ENCODE measurements around the gene NTM. TPM values are rescaled to one million over a fixed set of nuclear protein-coding genes. Genes with fewer than 3 reads are reported as not detected.
A peak's percentile ranks its signal among the peaks of the same experiment; 100 is the strongest.

The NTM gene
- total RNA-seq, 1 donor from 2014 or later = 4.3 TPM

DNA sequence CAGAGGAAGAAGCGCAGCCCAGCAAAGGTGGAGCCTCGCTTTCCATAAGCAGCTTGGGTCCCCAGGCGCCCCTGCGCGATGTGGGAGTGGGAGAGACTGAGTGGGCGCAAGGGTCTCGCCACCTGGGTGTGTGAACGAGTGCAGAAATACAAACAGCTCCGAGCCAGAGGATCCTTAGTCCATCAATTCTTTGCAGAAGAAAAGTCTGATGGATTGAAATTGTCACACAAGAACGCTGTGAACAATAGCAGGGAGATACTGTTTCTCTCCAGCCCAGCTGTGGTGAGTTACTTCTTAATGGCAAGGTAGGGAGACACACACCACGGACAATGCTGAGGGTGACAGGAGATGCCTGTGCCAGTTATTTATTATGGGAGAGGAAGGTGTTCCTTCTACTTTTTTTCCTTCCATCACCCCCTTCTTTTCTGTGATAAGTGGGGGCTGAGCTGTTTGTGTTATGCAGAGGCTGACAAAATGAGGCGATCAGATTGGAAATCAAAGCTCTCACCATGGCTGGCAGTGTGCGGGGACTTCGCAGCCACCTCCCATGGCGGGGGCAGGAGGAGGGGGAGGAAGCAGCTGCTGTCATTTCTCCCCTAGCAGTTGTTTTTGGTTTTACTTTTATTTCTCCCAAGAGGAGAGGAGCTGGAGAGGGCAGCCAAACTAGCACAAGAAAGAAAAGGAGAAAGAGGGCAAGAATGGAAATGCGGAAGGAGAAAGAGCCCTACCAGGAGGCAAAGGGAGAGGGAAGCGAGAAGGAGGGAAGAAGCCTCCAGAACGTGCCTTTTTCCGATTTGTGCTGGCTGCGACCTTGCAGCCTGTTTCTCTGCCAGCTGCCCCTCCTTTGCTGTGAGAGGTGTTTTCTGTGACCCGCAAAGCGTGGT is 755.8 kb downstream of the NTM start:
- TF ChIP-seq, protein P1, sequence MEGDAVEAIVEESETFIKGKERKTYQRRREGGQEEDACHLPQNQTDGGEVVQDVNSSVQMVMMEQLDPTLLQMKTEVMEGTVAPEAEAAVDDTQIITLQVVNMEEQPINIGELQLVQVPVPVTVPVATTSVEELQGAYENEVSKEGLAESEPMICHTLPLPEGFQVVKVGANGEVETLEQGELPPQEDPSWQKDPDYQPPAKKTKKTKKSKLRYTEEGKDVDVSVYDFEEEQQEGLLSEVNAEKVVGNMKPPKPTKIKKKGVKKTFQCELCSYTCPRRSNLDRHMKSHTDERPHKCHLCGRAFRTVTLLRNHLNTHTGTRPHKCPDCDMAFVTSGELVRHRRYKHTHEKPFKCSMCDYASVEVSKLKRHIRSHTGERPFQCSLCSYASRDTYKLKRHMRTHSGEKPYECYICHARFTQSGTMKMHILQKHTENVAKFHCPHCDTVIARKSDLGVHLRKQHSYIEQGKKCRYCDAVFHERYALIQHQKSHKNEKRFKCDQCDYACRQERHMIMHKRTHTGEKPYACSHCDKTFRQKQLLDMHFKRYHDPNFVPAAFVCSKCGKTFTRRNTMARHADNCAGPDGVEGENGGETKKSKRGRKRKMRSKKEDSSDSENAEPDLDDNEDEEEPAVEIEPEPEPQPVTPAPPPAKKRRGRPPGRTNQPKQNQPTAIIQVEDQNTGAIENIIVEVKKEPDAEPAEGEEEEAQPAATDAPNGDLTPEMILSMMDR (IDR thresholded peaks at IDR 0.05; ENCODE audit: unreplicated experiment) = no peak
- DNase-seq (ENCODE audit: low spot score, unreplicated experiment) = no peak
- no peaks in the 10 kb centered on the region for H3K36me3 Mint-ChIP-seq (ENCODE audit: insufficient read depth)
- no peak overlapping the region for H3K27ac Mint-ChIP-seq
- no peaks in the 10 kb centered on the region for H3K4me1 Mint-ChIP-seq (ENCODE audit: low read depth)
- no peaks in the 10 kb centered on the region for H3K9me3 Mint-ChIP-seq (ENCODE audit: low read depth)
- peaks cover 49% of the 10 kb centered on the region for H3K27me3 Mint-ChIP-seq
- no peak overlapping the region for H3K4me3 Mint-ChIP-seq (ENCODE audit: low read depth)

DNA sequence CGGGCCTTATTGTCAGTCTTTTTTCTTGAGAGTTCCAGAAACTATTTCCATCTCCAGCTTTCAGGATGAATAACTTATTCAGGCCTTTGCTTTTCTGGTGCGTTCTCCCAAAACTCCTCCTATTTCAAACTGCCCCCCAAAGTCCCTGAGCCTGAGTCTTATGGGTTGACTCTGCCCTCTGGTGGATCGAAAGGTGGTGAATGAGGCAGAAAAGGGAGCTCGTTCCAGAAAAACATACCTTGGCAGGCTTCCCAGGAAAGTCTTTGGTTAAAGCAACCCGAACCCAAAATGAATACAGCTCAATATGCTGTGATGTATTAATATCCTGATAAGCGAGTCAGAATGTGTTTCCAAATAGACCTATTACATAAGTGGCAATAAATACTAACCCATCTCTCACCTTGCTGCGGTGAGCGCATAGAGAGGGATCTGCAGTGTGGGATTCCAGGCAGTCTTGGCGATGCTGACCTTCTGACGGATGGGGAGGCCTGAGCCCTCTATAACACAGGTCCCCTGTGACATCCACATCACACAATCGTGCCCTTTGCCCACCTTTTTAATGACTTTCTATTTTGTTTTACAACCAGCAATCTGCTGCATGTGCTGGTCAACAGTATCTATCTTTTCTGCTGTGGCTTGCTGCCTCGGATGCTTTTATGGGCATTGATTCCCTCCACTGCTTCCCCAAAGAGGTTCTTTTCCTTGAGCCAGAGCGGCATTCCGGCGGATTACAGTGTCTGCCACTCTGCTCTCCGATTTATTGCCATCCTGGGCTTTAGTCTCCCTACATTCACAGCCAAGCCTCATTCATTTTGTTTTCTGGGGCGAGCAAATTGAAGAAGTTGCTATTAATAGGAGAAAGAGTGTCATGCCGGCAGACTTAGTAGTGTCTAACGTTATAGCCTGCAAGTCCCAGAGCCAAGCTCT is 756.8 kb downstream of the NTM start:
- TF ChIP-seq, protein P1 (IDR thresholded peaks at IDR 0.05; ENCODE audit: unreplicated experiment) = peak; percentile 63
- H3K27me3 Mint-ChIP-seq = peaks cover 48% of the 10 kb centered on the region
- no peaks in the 10 kb centered on the region for H3K36me3 Mint-ChIP-seq (ENCODE audit: insufficient read depth)
- H3K4me3 Mint-ChIP-seq (ENCODE audit: low read depth) = no peak overlapping the region
- no peak for DNase-seq (ENCODE audit: low spot score, unreplicated experiment)
- H3K4me1 Mint-ChIP-seq (ENCODE audit: low read depth) = no peaks in the 10 kb centered on the region
- no peak overlapping the region for H3K27ac Mint-ChIP-seq
- H3K9me3 Mint-ChIP-seq (ENCODE audit: low read depth) = no peaks in the 10 kb centered on the region

DNA sequence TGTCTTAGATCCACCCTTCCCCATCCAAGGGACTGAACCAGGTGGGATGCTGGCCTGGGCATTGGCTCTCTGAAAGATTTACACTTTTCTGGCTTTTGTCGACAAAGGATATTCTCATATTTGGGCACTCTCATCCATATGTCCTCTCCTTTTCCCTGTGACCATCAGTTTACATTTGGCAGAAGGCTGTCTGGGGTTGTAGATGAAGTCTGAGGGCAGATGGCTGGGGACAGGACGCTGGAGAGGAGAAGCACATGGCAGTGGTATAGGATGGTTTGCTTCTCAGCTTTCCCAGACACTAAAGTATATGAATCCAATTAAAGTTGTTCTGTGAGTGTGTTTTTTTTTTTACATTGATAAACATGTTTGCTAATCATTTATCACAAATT is 757.5 kb downstream of the NTM start:
- no peak for DNase-seq (ENCODE audit: low spot score, unreplicated experiment)
- H3K27ac Mint-ChIP-seq = no peak overlapping the region
- no peaks in the 10 kb centered on the region for H3K36me3 Mint-ChIP-seq (ENCODE audit: insufficient read depth)
- no peak overlapping the region for H3K4me3 Mint-ChIP-seq (ENCODE audit: low read depth)
- TF ChIP-seq, protein P1 (IDR thresholded peaks at IDR 0.05; ENCODE audit: unreplicated experiment) = no peak
- H3K4me1 Mint-ChIP-seq (ENCODE audit: low read depth) = no peaks in the 10 kb centered on the region
- peaks cover 45% of the 10 kb centered on the region for H3K27me3 Mint-ChIP-seq
- H3K9me3 Mint-ChIP-seq (ENCODE audit: low read depth) = no peaks in the 10 kb centered on the region

DNA sequence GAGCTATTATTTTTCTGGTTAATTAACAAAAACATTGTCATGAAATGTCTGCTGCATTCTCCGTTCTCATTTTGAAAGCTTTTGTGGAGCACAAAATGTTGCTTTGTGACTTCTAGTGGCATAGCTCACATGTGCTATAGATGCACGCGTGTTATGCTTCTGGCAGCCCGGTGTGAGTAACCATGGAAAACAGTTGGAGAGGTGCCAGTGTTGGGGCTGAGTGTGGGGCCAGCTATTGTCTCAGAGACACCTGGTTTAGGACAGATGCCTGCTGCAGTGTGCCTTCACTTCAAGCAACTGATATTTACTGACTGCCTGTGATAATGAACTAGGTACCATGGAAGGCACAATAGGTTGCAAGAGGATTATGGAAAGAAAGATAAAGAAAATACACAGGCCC is 760.6 kb downstream of the NTM start:
- H3K9me3 Mint-ChIP-seq (ENCODE audit: low read depth) = no peaks in the 10 kb centered on the region
- no peak for DNase-seq (ENCODE audit: low spot score, unreplicated experiment)
- H3K4me3 Mint-ChIP-seq (ENCODE audit: low read depth) = no peak overlapping the region
- peaks cover 38% of the 10 kb centered on the region for H3K27me3 Mint-ChIP-seq
- TF ChIP-seq, protein P1 (IDR thresholded peaks at IDR 0.05; ENCODE audit: unreplicated experiment) = no peak
- no peaks in the 10 kb centered on the region for H3K4me1 Mint-ChIP-seq (ENCODE audit: low read depth)
- no peaks in the 10 kb centered on the region for H3K36me3 Mint-ChIP-seq (ENCODE audit: insufficient read depth)
- no peak overlapping the region for H3K27ac Mint-ChIP-seq

DNA sequence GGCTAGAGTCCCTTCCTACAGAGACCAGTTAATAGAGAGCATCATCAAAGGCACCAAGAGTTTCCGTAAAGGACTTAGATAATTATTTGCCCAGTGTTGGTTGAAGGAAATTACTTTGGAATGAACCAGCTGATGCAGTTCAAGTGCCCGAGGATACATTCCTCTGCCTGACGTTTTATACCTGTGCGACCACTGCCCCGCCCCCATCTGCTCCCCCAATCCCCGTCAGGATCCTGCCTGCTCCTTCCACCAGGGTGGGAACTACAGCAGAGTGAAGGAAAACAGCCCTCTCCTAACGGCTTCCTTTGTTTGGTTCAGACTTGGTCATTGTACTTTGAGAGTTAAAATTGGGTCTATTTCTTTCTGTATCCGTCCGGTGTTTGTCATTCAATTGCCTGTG is 761.5 kb downstream of the NTM start:
- Mint-ChIP-seq H3K9me3 (ENCODE audit: low read depth) (no peaks in the 10 kb centered on the region), H3K27ac (no peak overlapping the region), H3K4me3 (ENCODE audit: low read depth) (no peak overlapping the region), H3K36me3 (ENCODE audit: insufficient read depth) (no peaks in the 10 kb centered on the region), H3K27me3 (peaks cover 44% of the 10 kb centered on the region), H3K4me1 (ENCODE audit: low read depth) (no peaks in the 10 kb centered on the region)
- TF ChIP-seq, protein P1 (IDR thresholded peaks at IDR 0.05; ENCODE audit: unreplicated experiment) = no peak
- no peak for DNase-seq (ENCODE audit: low spot score, unreplicated experiment)
